H9 (cell line): ENCODE data around the gene DUSP16. TPM values are rescaled to one million over a fixed set of nuclear protein-coding genes. Genes with fewer than 3 reads are reported as not detected.

Source experiments
- DNase-seq: peaks from one replicate; pipeline ENCODE4 v3.0.0-alpha.2; 2017
- H2AFZ ChIP-seq: one replicate; pipeline ENCODE4 v1.6.1; 2013; ENCODE audit warnings: mild to moderate bottlenecking, low read length, control low read depth, moderate library complexity
- H2AK5ac ChIP-seq: 2 replicates; pipeline ENCODE4 v1.6.1; 2013; ENCODE audit warnings: low read length, control low read depth, mixed read lengths; ENCODE audit not compliant: insufficient read length
- H2BK120ac ChIP-seq: one replicate; pipeline ENCODE4 v1.6.1; 2013; ENCODE audit warnings: low read depth, mild to moderate bottlenecking, low read length, control low read depth, inconsistent platforms; ENCODE audit not compliant: poor library complexity, severe bottlenecking
- H2BK12ac ChIP-seq: 2 replicates; pipeline ENCODE4 v1.6.1; 2013; ENCODE audit warnings: low read length, control low read depth, mixed read lengths, low read depth; ENCODE audit not compliant: insufficient read length
- H2BK15ac ChIP-seq: 2 replicates; pipeline ENCODE4 v1.6.1; 2013; ENCODE audit warnings: low read depth, low read length, control low read depth
- H2BK20ac ChIP-seq: one replicate; pipeline ENCODE4 v1.6.1; 2013; ENCODE audit warnings: low read depth, mild to moderate bottlenecking, low read length, control low read depth, inconsistent platforms; ENCODE audit not compliant: poor library complexity, severe bottlenecking
- H2BK5ac ChIP-seq: 2 replicates; pipeline ENCODE4 v1.6.1; 2013; ENCODE audit warnings: low read length, control low read depth, mixed read lengths; ENCODE audit not compliant: insufficient read length
- H3K14ac ChIP-seq: 2 replicates; pipeline ENCODE4 v1.6.1; 2013; ENCODE audit warnings: low read length, control low read depth; ENCODE audit not compliant: insufficient read depth
- H3K18ac ChIP-seq: 2 replicates; pipeline ENCODE4 v1.6.1; 2013; ENCODE audit warnings: low read depth, mild to moderate bottlenecking, mixed read lengths, low read length, control low read depth; ENCODE audit not compliant: insufficient read length
- H3K23ac ChIP-seq: 2 replicates; pipeline ENCODE4 v1.6.1; 2013; ENCODE audit warnings: low read length, control low read depth, mixed read lengths, low read depth; ENCODE audit not compliant: insufficient read length
- H3K23me2 ChIP-seq: 2 replicates; pipeline ENCODE4 v1.6.1; 2013; ENCODE audit warnings: low read depth, mild to moderate bottlenecking, mixed read lengths, low read length, control low read depth; ENCODE audit not compliant: insufficient read length, poor library complexity, severe bottlenecking
- H3K27ac ChIP-seq: 2 replicates; pipeline ENCODE4 v1.5.1; 2013; ENCODE audit warnings: low read length, control low read depth, mixed read lengths, low read depth; ENCODE audit not compliant: insufficient read length
- H3K27me3 ChIP-seq: 2 replicates; pipeline ENCODE4 v1.6.1; 2013; ENCODE audit warnings: low read length, control low read depth, inconsistent platforms; ENCODE audit not compliant: insufficient read depth
- H3K4ac ChIP-seq: 2 replicates; pipeline ENCODE4 v1.6.1; 2013; ENCODE audit warnings: low read depth, mild to moderate bottlenecking, control low read depth, inconsistent platforms, low read length, moderate library complexity
- H3K4me1 ChIP-seq: 2 replicates; pipeline ENCODE4 v1.6.1; 2013; ENCODE audit warnings: low read length, control low read depth, inconsistent platforms; ENCODE audit not compliant: insufficient read depth
- H3K4me2 ChIP-seq: 2 replicates; pipeline ENCODE4 v1.6.1; 2013; ENCODE audit warnings: low read length, control low read depth, mixed read lengths; ENCODE audit not compliant: insufficient read length, insufficient read depth
- H3K56ac ChIP-seq: 2 replicates; pipeline ENCODE4 v1.6.1; 2013; ENCODE audit warnings: low read depth, mild to moderate bottlenecking, mixed read lengths, low read length, control low read depth; ENCODE audit not compliant: insufficient read length
- H3K79me1 ChIP-seq: 2 replicates; pipeline ENCODE4 v1.6.1; 2013; ENCODE audit warnings: low read depth, mild to moderate bottlenecking, moderate library complexity, low read length, control low read depth, inconsistent platforms; ENCODE audit not compliant: insufficient read depth, poor library complexity, severe bottlenecking
- H3K79me2 ChIP-seq: 2 replicates; pipeline ENCODE4 v1.6.1; 2013; ENCODE audit warnings: low read length, control low read depth, inconsistent platforms; ENCODE audit not compliant: insufficient read depth
- H3K9ac ChIP-seq: 2 replicates; pipeline ENCODE4 v1.6.1; 2013; ENCODE audit warnings: low read length, control low read depth, mixed read lengths; ENCODE audit not compliant: insufficient read length; ENCODE audit errors: extremely low read depth
- H3K9me3 ChIP-seq: one replicate; pipeline ENCODE4 v1.6.1; 2013; ENCODE audit warnings: low read depth, low read length, inconsistent platforms; ENCODE audit not compliant: control insufficient read depth
- H3T11ph ChIP-seq: one replicate; pipeline ENCODE4 v1.6.1; 2013; ENCODE audit warnings: mild to moderate bottlenecking, low read length, control low read depth, inconsistent platforms
- H4K20me1 ChIP-seq: one replicate; pipeline ENCODE4 v1.6.1; 2013; ENCODE audit not compliant: control insufficient read depth, insufficient read length, insufficient read depth
- H4K5ac ChIP-seq: 2 replicates; pipeline ENCODE4 v1.6.1; 2013; ENCODE audit warnings: low read depth, mild to moderate bottlenecking, mixed read lengths, low read length, control low read depth; ENCODE audit not compliant: insufficient read length
- H4K8ac ChIP-seq: replicated peaks from 2 replicates; pipeline ENCODE4 v1.6.1; 2013; ENCODE audit warnings: low read length, control low read depth, mixed read lengths, low read depth; ENCODE audit not compliant: insufficient read length
- H4K91ac ChIP-seq: 2 replicates; pipeline ENCODE4 v1.6.1; 2013; ENCODE audit warnings: low read depth, mild to moderate bottlenecking, moderate library complexity, mixed read lengths, low read length, control low read depth; ENCODE audit not compliant: insufficient read length
- H3K27ac Mint-ChIP-seq, 3 experiments: 2 replicates in 2 of 3; 3 replicates in 1 of 3; pipeline ENCODE4 v1.8.0; 2020 to 2021; ENCODE audit warnings: mixed read lengths in 3 of 3, mild to moderate bottlenecking in 1 of 3, moderate library complexity in 1 of 3
- H3K27me3 Mint-ChIP-seq: 2 replicates; pipeline ENCODE4 v1.8.0; 2021; ENCODE audit warnings: low read depth, mild to moderate bottlenecking, moderate library complexity, mixed read lengths
- H3K36me3 Mint-ChIP-seq, 3 experiments: 2 replicates in 2 of 3; 3 replicates in 1 of 3; pipeline ENCODE4 v1.8.0; 2020 to 2021; ENCODE audit warnings: low read depth in 3 of 3, mixed read lengths in 3 of 3; ENCODE audit not compliant: insufficient read depth in 1 of 3
- H3K4me1 Mint-ChIP-seq, 2 experiments: 2 replicates each; pipeline ENCODE4 v1.8.0; 2020; ENCODE audit warnings: mixed read lengths in 2 of 2
- H3K4me3 Mint-ChIP-seq, 2 experiments: 2 replicates in 1 of 2; 3 replicates in 1 of 2; pipeline ENCODE4 v1.8.0; 2020 to 2021; ENCODE audit warnings: mild to moderate bottlenecking in 2 of 2, mixed read lengths in 2 of 2, moderate library complexity in 1 of 2
- H3K9me3 Mint-ChIP-seq, 2 experiments: 2 replicates in 1 of 2; 3 replicates in 1 of 2; pipeline ENCODE4 v1.8.0; 2020; ENCODE audit warnings: mild to moderate bottlenecking in 2 of 2, mixed read lengths in 2 of 2, moderate library complexity in 1 of 2
- WGBS: extraction: QIAGEN DNeasy Blood & Tissue Kit; methylation state at CpG from one replicate; pipeline ENCODE4 v1.1.7; 2013; ENCODE audit warnings: missing lambda C conversion rate, low lambda C conversion rate, mixed read lengths; ENCODE audit not compliant: insufficient read length; ENCODE audit errors: extremely low coverage; 5-methylcytosine and 5-hydroxymethylcytosine counted together
- total RNA-seq: library from RNA; stranded (reverse); gene quantifications from 2 replicates; pipeline ENCODE4 v1.2.1, GENCODE V29; 2021
- TF ChIP-seq, protein P1 (sequence below): fragments of 200-600 bp; sonication (generic); conservative IDR thresholded peaks from 3 replicates; pipeline ENCODE4 v1.8.0; 2021; ENCODE audit warnings: antibody characterized with exemption, mild to moderate bottlenecking

The DUSP16 gene
- total RNA-seq, 1 experiment from 2014 or later: 64.0 TPM

DNA sequence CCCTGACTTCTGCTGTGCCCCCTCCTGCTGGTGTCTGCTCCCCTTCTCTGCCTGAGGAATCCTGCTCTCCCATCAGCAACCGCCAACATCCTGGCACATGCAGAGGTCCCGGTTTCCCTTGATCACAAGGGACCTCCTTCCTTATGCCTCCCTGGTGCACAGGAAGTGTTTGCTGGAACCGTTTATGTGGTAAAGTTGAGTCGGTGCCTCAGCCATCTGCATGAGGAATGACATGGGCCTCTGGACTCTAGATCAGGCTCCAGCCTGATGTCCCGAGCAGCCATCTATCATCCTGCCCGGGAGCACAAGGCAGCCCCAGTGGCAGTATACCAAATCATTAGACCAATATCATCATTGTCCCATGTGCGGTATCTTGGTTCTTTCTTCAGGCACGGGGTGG lies 115.4 kb downstream of the DUSP16 start:
- Histone ChIP-seq H3K79me1 (no peaks in the 10 kb centered on the region), H2BK5ac (no peak overlapping the region), H2AFZ (no peak overlapping the region), H2BK12ac (no peak overlapping the region), H3K14ac (0 out of 2 replicates have a peak overlapping the region, but pooled peaks have one; percentile 10), H2BK15ac (no peak overlapping the region), H3K56ac (no peak overlapping the region), H3K18ac (no peak overlapping the region), H3K27ac (no peak overlapping the region), H4K8ac (no peak overlapping the region), H4K5ac (no peak overlapping the region), H4K91ac (no peak overlapping the region), H3K23me2 (no peaks in the 10 kb centered on the region), H2BK20ac (no peak overlapping the region), H3K9ac (no peak overlapping the region), H3K4me2 (no peak overlapping the region), H3K27me3 (no peaks in the 10 kb centered on the region), H3K9me3 (no peaks in the 10 kb centered on the region), H3T11ph (no peak overlapping the region), H2AK5ac (no peak overlapping the region), H4K20me1 (no peaks in the 10 kb centered on the region), H3K79me2 (no peaks in the 10 kb centered on the region), H3K23ac (no peak overlapping the region), H3K4me1 (no peaks in the 10 kb centered on the region), H3K4ac (no peak overlapping the region), H2BK120ac (no peak overlapping the region)
- Mint-ChIP-seq H3K27ac (peak overlapping the region in 1 of 3 experiments; percentile 1; a peak in 1 of 7 replicates), H3K4me3 (no peak overlapping the region), H3K27me3 (no peaks in the 10 kb centered on the region), H3K4me1 (peaks cover 25 to 28% of the 10 kb centered on the region in 2 experiments), H3K36me3 (no peaks in the 10 kb centered on the region), H3K9me3 (no peaks in the 10 kb centered on the region)
- DNase-seq: no peak
- no CpG with 5 or more reads among the region's 8 CpGs for WGBS
- TF ChIP-seq, protein P1, sequence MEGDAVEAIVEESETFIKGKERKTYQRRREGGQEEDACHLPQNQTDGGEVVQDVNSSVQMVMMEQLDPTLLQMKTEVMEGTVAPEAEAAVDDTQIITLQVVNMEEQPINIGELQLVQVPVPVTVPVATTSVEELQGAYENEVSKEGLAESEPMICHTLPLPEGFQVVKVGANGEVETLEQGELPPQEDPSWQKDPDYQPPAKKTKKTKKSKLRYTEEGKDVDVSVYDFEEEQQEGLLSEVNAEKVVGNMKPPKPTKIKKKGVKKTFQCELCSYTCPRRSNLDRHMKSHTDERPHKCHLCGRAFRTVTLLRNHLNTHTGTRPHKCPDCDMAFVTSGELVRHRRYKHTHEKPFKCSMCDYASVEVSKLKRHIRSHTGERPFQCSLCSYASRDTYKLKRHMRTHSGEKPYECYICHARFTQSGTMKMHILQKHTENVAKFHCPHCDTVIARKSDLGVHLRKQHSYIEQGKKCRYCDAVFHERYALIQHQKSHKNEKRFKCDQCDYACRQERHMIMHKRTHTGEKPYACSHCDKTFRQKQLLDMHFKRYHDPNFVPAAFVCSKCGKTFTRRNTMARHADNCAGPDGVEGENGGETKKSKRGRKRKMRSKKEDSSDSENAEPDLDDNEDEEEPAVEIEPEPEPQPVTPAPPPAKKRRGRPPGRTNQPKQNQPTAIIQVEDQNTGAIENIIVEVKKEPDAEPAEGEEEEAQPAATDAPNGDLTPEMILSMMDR: no peak
